DOHH2 (cell line): ENCODE measurements around the gene GAMT.

Experiments
- CTCF ChIP-seq: fragments of 200-600 bp; sonication (generic); IDR thresholded peaks from one replicate; pipeline ENCODE4 v1.5.1; 2014; ENCODE audit warnings: antibody characterized with exemption, mild to moderate bottlenecking, low read depth, low read length; ENCODE audit not compliant: poor library complexity, severe bottlenecking
- EZH2phosphoT487 ChIP-seq: fragments of 200-600 bp; sonication (generic); IDR thresholded peaks from 2 replicates; pipeline ENCODE4 v1.6.1; 2017; ENCODE audit warnings: borderline replicate concordance, mild to moderate bottlenecking, antibody characterized with exemption, low read length, moderate library complexity, mixed read lengths

GRCh38 chr19:1369214-1369805 is 32.0 kb downstream of the GAMT start:
- no peak for TF ChIP-seq CTCF
- TF ChIP-seq EZH2phosphoT487 = no peak
